ENCODE data around the gene YES1.

The YES1 gene

GRCh38 chr18:755506-755905 is 56.5 kb downstream of the YES1 start:
- H3K4me3 ChIP-seq (ENCODE audit: control insufficient read depth, low read depth, low read length): no peak overlapping the region
- DNase-seq (ENCODE audit: low read depth): no peak
- no peak for TF ChIP-seq CTCF (conservative IDR thresholded peaks at IDR 0.05; ENCODE audit: control insufficient read depth, insufficient read depth, low read depth, low read length)

GRCh38 chr18:754656-755055 is 57.4 kb downstream of the YES1 start:
- TF ChIP-seq CTCF (conservative IDR thresholded peaks at IDR 0.05; ENCODE audit: control insufficient read depth, insufficient read depth, low read depth, low read length): no peak
- no peak overlapping the region for H3K4me3 ChIP-seq (ENCODE audit: control insufficient read depth, low read depth, low read length)
- DNase-seq (ENCODE audit: low read depth): no peak

GRCh38 chr18:750456-750855 is 61.6 kb downstream of the YES1 start:
- no peak for TF ChIP-seq CTCF (conservative IDR thresholded peaks at IDR 0.05; ENCODE audit: control insufficient read depth, insufficient read depth, low read depth, low read length)
- no peak for DNase-seq (ENCODE audit: low read depth)

GRCh38 chr18:744832-745597 is 67.0 kb downstream of the YES1 start:
- H3K4me3 ChIP-seq (ENCODE audit: control insufficient read depth, low read depth, low read length): no peak overlapping the region
- TF ChIP-seq CTCF (conservative IDR thresholded peaks at IDR 0.05; ENCODE audit: control insufficient read depth, insufficient read depth, low read depth, low read length): no peak

More at GRCh38 chr18:750456-750855, 61.6 kb downstream of the YES1 start:
- H3K4me3 ChIP-seq (ENCODE audit: control insufficient read depth, low read depth, low read length): no peak overlapping the region

GRCh38 chr18:741931-742512 is 70.0 kb downstream of the YES1 start:
- peak; percentile 77 for TF ChIP-seq CTCF (conservative IDR thresholded peaks at IDR 0.05; ENCODE audit: control insufficient read depth, insufficient read depth, low read depth, low read length)
- DNase-seq (ENCODE audit: low read depth): peak; percentile 64
- H3K4me3 ChIP-seq (ENCODE audit: control insufficient read depth, low read depth, low read length): no peak overlapping the region

More at GRCh38 chr18:744832-745597, 67.0 kb downstream of the YES1 start:
- DNase-seq (ENCODE audit: low read depth): no peak

GRCh38 chr18:732371-732770 is 79.7 kb downstream of the YES1 start:
- TF ChIP-seq CTCF (conservative IDR thresholded peaks at IDR 0.05; ENCODE audit: control insufficient read depth, insufficient read depth, low read depth, low read length): no peak
- H3K4me3 ChIP-seq (ENCODE audit: control insufficient read depth, low read depth, low read length): no peak overlapping the region
- DNase-seq (ENCODE audit: low read depth): no peak
